ENCODE results near the gene TBPL1. TPM values are rescaled to one million over a fixed set of nuclear protein-coding genes. Genes with fewer than 3 reads are reported as not detected.

The TBPL1 gene
- total and polyA plus RNA-seq, 9 of the 15 experiments (the other 6 are each of a cell fraction or from before 2014, with no cell fraction given): 78.1 to 152 (median 107) TPM

DNA sequence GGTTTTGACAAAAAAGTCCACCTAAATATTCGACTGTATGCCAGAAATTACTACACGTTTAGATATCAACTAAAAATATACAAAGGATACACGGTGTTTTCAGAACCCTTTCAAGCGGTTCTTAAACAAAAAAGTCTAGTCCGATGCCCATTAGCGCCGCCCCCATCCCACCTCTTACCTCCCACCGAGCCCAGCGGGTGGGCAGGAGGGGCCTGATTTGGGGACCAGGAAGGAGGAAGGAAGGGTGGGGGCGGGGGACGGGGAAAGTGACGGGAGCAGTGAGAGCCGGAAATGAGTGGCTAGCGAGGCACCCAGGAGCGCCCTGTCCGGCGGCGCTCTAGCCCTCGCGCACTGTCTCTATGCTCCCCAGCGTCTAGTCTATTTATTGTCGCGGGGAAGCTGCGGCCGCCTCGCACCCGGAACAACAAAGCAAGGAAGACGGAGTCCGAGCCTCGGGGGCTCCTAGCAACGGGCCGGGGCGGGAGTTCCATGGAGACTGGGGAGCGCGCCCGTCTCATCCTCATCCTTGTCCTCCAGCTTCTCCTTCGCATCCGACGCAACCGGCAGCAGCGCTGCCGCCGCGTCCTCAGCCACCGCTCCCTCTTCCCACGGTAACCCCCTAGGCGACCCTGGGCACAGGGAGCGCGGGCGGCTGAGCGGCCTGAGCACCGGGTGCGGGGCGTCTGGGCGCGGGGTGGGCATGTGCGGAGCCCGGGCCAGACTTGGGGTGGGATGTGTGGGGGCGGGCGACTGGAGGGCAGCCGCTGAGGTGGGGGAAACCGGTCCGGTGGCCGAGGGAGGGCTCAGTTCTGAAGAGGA, at the start of gene TBPL1 (continued):
- TF ChIP-seq, protein P1, sequence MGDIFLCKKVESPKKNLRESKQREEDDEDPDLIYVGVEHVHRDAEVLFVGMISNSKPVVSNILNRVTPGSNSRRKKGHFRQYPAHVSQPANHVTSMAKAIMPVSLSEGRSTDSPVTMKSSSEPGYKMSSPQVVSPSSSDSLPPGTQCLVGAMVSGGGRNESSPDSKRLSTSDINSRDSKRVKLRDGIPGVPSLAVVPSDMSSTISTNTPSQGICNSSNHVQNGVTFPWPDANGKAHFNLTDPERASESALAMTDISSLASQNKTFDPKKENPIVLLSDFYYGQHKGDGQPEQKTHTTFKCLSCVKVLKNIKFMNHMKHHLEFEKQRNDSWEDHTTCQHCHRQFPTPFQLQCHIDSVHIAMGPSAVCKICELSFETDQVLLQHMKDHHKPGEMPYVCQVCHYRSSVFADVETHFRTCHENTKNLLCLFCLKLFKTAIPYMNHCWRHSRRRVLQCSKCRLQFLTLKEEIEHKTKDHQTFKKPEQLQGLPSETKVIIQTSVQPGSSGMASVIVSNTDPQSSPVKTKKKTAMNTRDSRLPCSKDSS (IDR thresholded peaks at IDR 0.05; ENCODE audit: low read depth, partially characterized antibody): no peak
- TF ChIP-seq, protein P2, sequence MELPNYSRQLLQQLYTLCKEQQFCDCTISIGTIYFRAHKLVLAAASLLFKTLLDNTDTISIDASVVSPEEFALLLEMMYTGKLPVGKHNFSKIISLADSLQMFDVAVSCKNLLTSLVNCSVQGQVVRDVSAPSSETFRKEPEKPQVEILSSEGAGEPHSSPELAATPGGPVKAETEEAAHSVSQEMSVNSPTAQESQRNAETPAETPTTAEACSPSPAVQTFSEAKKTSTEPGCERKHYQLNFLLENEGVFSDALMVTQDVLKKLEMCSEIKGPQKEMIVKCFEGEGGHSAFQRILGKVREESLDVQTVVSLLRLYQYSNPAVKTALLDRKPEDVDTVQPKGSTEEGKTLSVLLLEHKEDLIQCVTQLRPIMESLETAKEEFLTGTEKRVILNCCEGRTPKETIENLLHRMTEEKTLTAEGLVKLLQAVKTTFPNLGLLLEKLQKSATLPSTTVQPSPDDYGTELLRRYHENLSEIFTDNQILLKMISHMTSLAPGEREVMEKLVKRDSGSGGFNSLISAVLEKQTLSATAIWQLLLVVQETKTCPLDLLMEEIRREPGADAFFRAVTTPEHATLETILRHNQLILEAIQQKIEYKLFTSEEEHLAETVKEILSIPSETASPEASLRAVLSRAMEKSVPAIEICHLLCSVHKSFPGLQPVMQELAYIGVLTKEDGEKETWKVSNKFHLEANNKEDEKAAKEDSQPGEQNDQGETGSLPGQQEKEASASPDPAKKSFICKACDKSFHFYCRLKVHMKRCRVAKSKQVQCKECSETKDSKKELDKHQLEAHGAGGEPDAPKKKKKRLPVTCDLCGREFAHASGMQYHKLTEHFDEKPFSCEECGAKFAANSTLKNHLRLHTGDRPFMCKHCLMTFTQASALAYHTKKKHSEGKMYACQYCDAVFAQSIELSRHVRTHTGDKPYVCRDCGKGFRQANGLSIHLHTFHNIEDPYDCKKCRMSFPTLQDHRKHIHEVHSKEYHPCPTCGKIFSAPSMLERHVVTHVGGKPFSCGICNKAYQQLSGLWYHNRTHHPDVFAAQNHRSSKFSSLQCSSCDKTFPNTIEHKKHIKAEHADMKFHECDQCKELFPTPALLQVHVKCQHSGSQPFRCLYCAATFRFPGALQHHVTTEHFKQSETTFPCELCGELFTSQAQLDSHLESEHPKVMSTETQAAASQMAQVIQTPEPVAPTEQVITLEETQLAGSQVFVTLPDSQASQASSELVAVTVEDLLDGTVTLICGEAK (IDR thresholded peaks at IDR 0.05): peak; percentile 94
- TF ChIP-seq, protein P2 (CRISPR knock-in tag; IDR thresholded peaks at IDR 0.05): peak; percentile 16; the same call in 1 of the 2 replicates
- TF ChIP-seq ZFX (CRISPR knock-in tag; IDR thresholded peaks at IDR 0.05) (peak; percentile 60; the same call in 1 of the 2 replicates), PHF21A (IDR thresholded peaks at IDR 0.05; ENCODE audit: borderline replicate concordance, low read depth) (peak; percentile 58; the same call in 1 of the 2 replicates), KDM5B (IDR thresholded peaks at IDR 0.05; ENCODE audit: insufficient replicate concordance, low read depth, low read length) (no peak), MEIS2 (IDR thresholded peaks at IDR 0.05; ENCODE audit: partially characterized antibody) (peak; percentile 31), NFE2 (IDR thresholded peaks at IDR 0.05; ENCODE audit: low read depth) (0 out of 2 replicates have a peak, but pooled peaks have one; percentile 18), NRF1 (conservative IDR thresholded peaks at IDR 0.05 in 1 of 2, IDR thresholded peaks at IDR 0.05 in 1 of 2) (peak; percentile 66 to 67; a peak in 3 of 4 replicates), NELFE (IDR thresholded peaks at IDR 0.05; ENCODE audit: insufficient read depth, insufficient read length) (peak; percentile 59)
- TF ChIP-seq, protein P3, sequence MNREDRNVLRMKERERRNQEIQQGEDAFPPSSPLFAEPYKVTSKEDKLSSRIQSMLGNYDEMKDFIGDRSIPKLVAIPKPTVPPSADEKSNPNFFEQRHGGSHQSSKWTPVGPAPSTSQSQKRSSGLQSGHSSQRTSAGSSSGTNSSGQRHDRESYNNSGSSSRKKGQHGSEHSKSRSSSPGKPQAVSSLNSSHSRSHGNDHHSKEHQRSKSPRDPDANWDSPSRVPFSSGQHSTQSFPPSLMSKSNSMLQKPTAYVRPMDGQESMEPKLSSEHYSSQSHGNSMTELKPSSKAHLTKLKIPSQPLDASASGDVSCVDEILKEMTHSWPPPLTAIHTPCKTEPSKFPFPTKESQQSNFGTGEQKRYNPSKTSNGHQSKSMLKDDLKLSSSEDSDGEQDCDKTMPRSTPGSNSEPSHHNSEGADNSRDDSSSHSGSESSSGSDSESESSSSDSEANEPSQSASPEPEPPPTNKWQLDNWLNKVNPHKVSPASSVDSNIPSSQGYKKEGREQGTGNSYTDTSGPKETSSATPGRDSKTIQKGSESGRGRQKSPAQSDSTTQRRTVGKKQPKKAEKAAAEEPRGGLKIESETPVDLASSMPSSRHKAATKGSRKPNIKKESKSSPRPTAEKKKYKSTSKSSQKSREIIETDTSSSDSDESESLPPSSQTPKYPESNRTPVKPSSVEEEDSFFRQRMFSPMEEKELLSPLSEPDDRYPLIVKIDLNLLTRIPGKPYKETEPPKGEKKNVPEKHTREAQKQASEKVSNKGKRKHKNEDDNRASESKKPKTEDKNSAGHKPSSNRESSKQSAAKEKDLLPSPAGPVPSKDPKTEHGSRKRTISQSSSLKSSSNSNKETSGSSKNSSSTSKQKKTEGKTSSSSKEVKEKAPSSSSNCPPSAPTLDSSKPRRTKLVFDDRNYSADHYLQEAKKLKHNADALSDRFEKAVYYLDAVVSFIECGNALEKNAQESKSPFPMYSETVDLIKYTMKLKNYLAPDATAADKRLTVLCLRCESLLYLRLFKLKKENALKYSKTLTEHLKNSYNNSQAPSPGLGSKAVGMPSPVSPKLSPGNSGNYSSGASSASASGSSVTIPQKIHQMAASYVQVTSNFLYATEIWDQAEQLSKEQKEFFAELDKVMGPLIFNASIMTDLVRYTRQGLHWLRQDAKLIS (CRISPR knock-in tag; IDR thresholded peaks at IDR 0.05): peak; percentile 85; the same call in 1 of the 2 replicates

Data from K562 (cell line).